Esophagus squamous epithelium (tissue), 4 donors: ENCODE results near the gene TRANK1.

ENCODE experiments used
- POLR2A ChIP-seq, 4 donors: fragments of 450-650 bp; IDR thresholded peaks; one replicate each; pipeline ENCODE4 v1.6.1; 2017; ENCODE audit warnings: antibody characterized with exemption in 4 of 4, mild to moderate bottlenecking in 4 of 4, moderate library complexity in 3 of 4
- TF ChIP-seq, protein P1 (sequence below), 6 experiments: fragments of 450-650 bp in 4 of 6; fragments of 200-600 bp in 2 of 6; sonication (generic) in 2 of 6; IDR thresholded peaks; one replicate each; pipeline ENCODE4 v1.5.1; 2016 to 2019; ENCODE audit warnings: antibody characterized with exemption in 6 of 6, mild to moderate bottlenecking in 4 of 6, moderate library complexity in 4 of 6

DNA sequence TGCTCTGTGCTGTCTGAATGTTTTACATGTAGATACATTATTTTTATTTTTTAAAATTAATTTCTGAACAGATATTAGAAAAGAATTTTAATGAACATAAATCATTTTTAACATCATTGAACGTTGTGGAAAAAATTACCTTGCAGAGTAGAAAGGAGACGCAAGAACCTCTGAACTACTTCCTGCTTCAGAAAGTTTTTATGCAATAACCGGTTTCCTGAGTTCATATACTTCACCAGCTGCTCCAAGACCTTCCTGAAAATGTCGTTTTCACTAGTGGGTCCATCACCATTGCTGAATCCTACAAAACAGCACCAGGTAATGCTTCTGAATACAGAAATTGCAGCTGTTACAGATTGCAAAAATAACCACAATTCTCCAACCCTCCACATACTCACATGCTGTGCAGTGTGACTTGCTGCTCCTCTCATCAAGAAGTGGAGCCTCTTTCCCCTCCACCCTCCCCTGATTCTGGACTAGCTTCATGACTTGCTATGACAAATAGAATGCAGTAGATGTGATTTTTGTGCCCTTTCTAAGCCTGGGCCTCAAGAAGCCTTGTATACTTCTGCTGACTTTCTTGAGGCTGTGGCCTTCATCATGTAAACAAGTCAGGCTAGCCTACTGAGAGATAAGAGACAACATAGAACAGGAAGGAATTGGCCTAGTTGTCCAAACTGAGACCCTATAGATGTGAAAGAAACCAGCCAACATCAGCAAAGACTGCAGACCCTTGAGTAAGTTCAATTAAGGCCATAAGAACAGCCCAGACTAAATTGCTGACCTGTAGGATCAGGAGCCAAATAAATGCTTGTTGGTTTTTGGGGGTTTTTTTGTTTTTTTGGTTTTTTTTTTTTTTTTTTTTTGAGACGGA is 80.4 kb downstream of the TRANK1 start:
- TF ChIP-seq, protein P1, sequence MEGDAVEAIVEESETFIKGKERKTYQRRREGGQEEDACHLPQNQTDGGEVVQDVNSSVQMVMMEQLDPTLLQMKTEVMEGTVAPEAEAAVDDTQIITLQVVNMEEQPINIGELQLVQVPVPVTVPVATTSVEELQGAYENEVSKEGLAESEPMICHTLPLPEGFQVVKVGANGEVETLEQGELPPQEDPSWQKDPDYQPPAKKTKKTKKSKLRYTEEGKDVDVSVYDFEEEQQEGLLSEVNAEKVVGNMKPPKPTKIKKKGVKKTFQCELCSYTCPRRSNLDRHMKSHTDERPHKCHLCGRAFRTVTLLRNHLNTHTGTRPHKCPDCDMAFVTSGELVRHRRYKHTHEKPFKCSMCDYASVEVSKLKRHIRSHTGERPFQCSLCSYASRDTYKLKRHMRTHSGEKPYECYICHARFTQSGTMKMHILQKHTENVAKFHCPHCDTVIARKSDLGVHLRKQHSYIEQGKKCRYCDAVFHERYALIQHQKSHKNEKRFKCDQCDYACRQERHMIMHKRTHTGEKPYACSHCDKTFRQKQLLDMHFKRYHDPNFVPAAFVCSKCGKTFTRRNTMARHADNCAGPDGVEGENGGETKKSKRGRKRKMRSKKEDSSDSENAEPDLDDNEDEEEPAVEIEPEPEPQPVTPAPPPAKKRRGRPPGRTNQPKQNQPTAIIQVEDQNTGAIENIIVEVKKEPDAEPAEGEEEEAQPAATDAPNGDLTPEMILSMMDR (IDR thresholded peaks at IDR 0.05): no peak
- TF ChIP-seq POLR2A (IDR thresholded peaks at IDR 0.05): no peak
